GM12892 (cell line): ENCODE data around the gene ANKRD27.
"Not testable (repeated sequence)": the region's sequence is repeated elsewhere in the genome, so short reads cannot be mapped to it uniquely, and the experiment has no call there.

Source experiments
- DNase-seq: peaks from one replicate; pipeline ENCODE4 v3.0.0; 2011; ENCODE audit not compliant: insufficient read length
- FAIRE-seq: peaks from 2 replicates; lab custom pipeline; 2011; peaks lifted over from hg19 to GRCh38; lab: Jason Lieb, UNC
- POLR2A ChIP-seq: IDR thresholded peaks from 2 replicates; pipeline ENCODE4 v1.6.1; 2011; ENCODE audit warnings: low read depth, low read length, control low read depth
- POLR2AphosphoS5 ChIP-seq: IDR thresholded peaks from 2 replicates; pipeline ENCODE4 v1.6.1; 2011; ENCODE audit warnings: low read depth, low read length, control low read depth
- TAF1 ChIP-seq: IDR thresholded peaks from 2 replicates; pipeline ENCODE4 v1.6.1; 2011; ENCODE audit warnings: low read depth, mild to moderate bottlenecking, control low read depth, low read length, borderline replicate concordance

Gene ANKRD27

GRCh38 chr19:32599736-32600157, 75.2 kb downstream of the ANKRD27 start:
- no peak for DNase-seq
- FAIRE-seq = peak; percentile 56
- TF ChIP-seq TAF1 = no peak

- FAIRE-seq = no peak
- TF ChIP-seq POLR2A (no peak), POLR2AphosphoS5 (no peak), TAF1 (no peak)
- DNase-seq = no peak
Measured at GRCh38 chr19:32599258-32599657, 75.7 kb downstream of the ANKRD27 start.

GRCh38 chr19:32598022-32598421, 77.0 kb downstream of the ANKRD27 start:
- no peak for FAIRE-seq
- TF ChIP-seq TAF1 (no peak), POLR2A (no peak), POLR2AphosphoS5 (no peak)
- no peak for DNase-seq

- TF ChIP-seq POLR2AphosphoS5 = no peak
- no peak for TF ChIP-seq TAF1
- TF ChIP-seq POLR2A = no peak
- no peak for DNase-seq
- FAIRE-seq = no peak
Measured at GRCh38 chr19:32595491-32595890, 79.5 kb downstream of the ANKRD27 start.

GRCh38 chr19:32594021-32594420, 81.0 kb downstream of the ANKRD27 start:
- TF ChIP-seq POLR2A = no peak
- no peak for TF ChIP-seq POLR2AphosphoS5
- no peak for TF ChIP-seq TAF1
- no peak for FAIRE-seq
- no peak for DNase-seq

GRCh38 chr19:32587747-32588504, 87.1 kb downstream of the ANKRD27 start:
- FAIRE-seq, DNase-seq: not testable (repeated sequence)

- no peak for FAIRE-seq
- DNase-seq = no peak
- TF ChIP-seq POLR2AphosphoS5 = no peak
Measured at GRCh38 chr19:32581705-32582179, 93.2 kb downstream of the ANKRD27 start.

- TF ChIP-seq POLR2AphosphoS5 (peak; percentile 77), TAF1 (peak; percentile 65), POLR2A (peak; percentile 89)
- DNase-seq = peak; percentile 93
- peak; percentile 88 for FAIRE-seq
Measured at GRCh38 chr19:32580901-32581704, 93.9 kb downstream of the ANKRD27 start, which contains the start of gene PDCD5. Gene PDCD5 (plus strand): TSS chr19:32581190. CDS start chr19:32581262, 72 bp downstream.

- TF ChIP-seq TAF1 (no peak), POLR2AphosphoS5 (no peak), POLR2A (no peak)
Measured at GRCh38 chr19:32580353-32580900, 94.6 kb downstream of the ANKRD27 start.

GRCh38 chr19:32576790-32577189, 98.2 kb downstream of the ANKRD27 start:
- FAIRE-seq (no peak), DNase-seq (no peak)
- no peak for TF ChIP-seq POLR2AphosphoS5
- no peak for TF ChIP-seq TAF1
- no peak for TF ChIP-seq POLR2A

More at GRCh38 chr19:32580353-32580900, 94.6 kb downstream of the ANKRD27 start:
- DNase-seq = no peak
- FAIRE-seq = no peak

- TF ChIP-seq TAF1 (no peak), POLR2A (no peak), POLR2AphosphoS5 (no peak)
- FAIRE-seq = no peak
Measured at GRCh38 chr19:32573492-32573794, 101.5 kb downstream of the ANKRD27 start.

GRCh38 chr19:32572700-32573491, 102.1 kb downstream of the ANKRD27 start:
- not testable (repeated sequence) for DNase-seq, FAIRE-seq

More at GRCh38 chr19:32573492-32573794, 101.5 kb downstream of the ANKRD27 start:
- no peak for DNase-seq

- FAIRE-seq, DNase-seq: not testable (repeated sequence)
Measured at GRCh38 chr19:32571471-32572075, 103.4 kb downstream of the ANKRD27 start.
